Measurements from ENCODE around the gene DNAH8. TPM values are rescaled to one million over a fixed set of nuclear protein-coding genes. Genes with fewer than 3 reads are reported as not detected.

The DNAH8 gene
- total RNA-seq, 1 experiment from 2014 or later: not detected

DNA sequence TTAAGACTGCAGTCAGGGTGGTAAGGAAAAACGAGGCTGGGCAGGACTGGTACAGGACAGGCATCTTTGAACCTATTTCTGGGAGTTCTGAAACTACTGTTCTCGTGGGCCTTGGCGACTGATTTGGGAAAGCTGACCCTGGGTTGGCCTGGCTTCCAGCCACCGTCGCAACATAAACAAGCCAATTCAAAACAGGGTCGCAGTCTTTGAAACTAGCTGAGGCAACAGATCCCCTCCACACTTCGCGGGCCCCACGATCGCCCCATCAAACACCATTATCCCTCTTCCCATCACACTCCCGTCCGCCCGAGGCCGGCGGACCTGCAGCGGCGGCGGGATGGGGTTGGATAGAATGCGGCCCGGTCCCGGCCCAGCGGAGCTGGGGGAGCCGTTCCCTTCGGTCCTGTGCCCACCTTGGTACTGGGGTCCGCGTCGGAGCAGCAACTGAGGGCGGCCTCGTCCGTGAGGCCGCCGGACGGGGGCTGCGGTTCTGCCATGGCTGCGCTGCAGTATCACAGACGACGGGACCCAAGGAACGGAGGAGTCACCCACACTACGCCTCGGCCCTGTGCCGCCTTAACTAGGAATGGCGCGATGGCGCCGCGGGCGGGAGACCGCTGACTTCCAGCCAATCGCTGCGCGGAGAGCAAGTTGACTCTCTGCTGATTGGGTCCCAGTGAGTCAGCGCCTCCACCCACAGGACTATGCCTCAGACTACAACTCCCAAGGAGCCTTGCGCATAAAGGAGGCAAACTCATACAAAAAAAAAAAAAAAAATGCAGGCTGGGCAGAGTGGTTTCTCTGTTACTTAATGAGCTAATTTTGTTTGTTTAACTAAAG, 12.3 kb upstream of the DNAH8 start, which contains the start of gene GLO1:
GLO1 (minus strand) TSS at position 588 of the 840 bp plus-strand sequence; CDS start at position 497, 91 bp downstream.
- DNase-seq (ENCODE audit: low read depth): peak; percentile 100

DNA sequence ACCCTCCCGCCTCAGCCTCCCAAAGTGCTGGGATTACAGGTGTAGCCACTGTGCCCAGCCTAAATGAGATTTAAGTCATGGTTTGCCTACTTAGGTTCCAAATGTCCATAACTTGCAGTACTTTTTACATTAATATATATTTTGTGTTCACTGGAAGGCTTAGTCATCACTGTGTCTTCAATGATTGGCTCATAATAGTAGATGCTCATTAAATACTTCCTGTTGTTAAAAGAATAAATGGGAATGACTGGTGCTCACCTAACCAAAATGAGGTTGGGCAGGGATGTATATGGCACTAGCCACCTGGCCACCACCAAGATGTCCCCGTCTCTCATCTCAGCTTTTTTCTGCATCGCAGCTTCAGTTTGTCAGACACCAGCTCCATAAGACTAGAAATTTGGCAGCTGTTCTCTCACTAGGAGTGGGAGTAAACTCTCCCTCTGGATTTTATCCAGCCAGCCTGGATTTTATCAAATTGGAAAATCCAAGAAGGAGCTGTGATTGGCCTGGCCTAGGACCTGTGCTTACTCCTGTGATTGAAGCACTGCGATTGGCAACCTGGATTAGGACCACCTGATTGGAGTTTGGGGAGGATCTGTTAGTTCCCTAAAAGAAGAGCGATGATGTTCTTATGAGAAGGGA, 11.0 kb upstream of the DNAH8 start:
- no peak for DNase-seq (ENCODE audit: low read depth)

DNA sequence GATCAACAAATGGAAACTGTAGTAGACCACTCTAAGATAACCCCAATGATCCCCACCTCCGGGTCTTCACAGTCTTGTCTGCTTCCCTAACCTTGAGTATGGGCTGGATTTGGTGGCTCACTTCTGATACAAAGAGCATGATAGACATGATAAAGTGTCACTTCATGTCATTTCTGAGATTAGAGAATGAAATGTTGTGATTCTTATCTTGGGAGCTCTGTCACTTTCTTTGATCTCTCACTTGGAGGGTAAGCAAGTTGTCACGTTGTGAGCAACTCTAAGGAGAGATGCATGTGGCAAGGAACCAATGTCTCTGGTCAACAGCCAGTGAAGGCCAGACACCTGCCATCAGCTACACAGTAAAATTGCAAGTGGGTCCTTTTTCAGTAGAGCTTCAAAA, 9.2 kb upstream of the DNAH8 start:
- no peak for DNase-seq (ENCODE audit: low read depth)

DNA sequence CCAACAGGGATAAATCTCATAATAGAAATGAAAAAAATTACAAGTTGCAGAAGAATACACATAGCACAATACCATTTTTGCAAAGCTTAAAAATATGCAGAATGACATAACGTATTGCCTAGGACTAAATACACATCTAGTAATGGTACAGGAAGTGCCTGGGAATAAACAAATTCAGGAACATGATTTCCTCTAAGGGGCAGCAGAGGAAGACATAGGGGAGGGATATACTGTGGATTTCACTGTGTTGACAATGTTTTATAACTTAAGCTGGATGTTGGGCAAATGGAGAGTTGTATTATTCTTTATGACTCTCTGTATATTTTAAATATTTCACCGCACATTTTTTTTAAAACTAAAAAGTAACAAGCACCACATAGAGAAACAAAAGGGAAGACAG, 6.6 kb upstream of the DNAH8 start:
- DNase-seq (ENCODE audit: low read depth): no peak

DNA sequence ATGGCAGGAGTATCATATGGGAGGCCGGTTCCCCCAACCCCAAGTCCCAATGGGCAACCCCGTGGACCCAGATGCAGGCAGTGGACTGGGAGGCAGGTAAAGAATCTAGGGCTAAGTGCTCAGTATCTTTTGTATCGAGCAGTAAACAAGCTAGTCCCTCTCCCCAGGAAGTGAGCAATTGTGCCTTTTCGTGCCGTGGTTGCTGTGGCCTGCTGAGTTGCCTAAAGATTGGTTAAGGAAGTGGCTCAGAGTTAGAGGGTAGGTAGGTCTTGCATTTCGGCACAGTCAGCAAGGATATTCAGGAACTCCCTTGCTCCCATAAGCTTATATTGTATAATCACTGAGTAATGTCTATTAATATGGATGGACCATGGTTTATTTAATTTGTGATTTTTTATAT, 1.3 kb upstream of the DNAH8 start:
- peak; percentile 79 for DNase-seq (ENCODE audit: low read depth)

DNA sequence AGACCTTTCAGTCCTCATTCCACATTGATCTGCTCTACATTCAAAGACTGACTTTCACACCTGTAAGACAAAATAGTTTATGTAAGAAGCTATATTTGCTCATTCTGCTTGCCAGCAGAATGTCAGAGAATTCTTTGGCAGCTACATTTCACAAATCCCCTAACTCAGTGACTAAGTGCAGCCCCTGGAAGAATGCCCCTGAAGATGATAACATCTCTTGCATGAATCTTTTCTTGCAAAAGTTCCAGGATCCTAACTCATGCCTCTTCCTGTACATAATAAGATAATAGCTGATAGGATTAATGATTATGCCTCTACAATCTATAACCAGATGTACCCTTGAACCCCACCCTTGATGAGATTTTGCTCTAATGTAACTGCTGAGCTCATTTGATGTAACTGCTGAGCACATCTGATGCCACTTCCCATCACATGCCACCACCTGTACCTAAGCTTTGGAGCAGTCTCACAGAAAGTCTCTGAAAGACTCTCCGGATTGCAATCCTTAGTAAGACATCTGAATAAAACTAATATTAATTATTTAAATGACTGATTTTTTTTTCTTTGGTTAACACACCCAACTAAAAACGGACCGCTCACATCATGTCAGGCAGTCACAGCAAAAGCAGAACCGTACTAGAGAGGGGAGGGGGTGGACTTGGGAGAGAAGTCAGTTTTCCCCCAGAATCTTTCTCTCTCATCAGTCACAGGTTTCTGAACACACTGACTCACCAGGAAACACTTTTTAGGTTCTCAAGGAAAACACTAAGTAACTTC, 684 bp upstream of the DNAH8 start:
- no peak for DNase-seq (ENCODE audit: low read depth)

DNA sequence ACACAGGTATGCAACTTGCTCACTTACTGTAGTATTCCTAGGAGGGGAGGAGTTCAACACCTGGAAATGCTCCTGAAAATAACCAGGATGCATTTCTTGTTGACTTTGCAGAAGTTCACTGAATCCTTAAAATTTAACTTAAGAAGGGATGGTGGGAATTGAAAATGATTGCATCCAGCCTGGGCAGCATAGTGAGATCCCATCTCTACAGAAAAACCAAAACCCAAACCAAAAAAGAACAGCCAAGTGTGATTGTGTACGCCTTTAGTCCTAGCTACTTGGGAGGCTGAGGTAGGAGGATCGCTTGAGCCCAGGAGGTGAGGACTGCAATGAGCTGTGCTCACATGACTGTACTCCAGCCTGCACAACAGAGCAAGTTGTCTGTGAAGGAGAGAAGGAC, 1.7 kb downstream of the DNAH8 start:
- no peak for DNase-seq (ENCODE audit: low read depth)

DNA sequence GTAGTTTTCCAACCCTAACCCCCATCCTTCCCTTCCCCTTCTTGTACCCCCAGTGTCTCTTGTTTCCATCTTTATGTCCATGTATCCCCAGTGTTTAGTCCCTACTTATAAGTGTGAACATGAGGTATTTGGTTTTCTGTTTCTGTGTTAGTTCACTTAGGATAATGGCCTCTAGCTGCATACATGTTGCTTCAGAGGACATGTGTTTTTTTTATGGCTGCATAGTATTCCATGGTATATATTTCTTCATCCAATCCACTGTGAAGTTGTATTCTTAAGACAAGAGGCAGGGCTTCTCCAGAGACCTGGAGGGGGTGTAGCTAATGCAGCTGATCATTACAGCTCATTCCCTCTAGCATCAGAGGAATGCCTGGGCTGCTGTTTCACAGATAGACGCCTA, 4.2 kb downstream of the DNAH8 start:
- DNase-seq (ENCODE audit: low read depth): no peak

DNA sequence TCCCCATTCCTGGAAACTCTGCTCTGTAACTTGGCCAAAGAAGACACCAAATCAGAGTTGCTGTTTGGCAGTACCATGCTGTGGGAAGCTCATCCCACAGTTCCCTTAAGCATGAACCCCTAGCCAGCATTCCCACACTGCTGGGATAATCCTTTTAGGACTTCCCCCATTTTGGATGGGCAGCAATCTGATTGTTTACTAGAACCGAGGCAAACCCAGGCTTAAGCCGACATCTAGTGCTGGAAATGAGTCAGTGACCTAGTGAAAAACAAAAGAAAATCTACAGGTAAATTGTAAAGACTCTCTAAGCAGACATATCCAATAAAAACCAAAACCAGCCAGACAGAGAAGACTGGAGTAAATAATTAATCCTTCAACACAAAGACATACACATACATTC, 5.2 kb downstream of the DNAH8 start:
- peak; percentile 41 for DNase-seq (ENCODE audit: low read depth)

DNA sequence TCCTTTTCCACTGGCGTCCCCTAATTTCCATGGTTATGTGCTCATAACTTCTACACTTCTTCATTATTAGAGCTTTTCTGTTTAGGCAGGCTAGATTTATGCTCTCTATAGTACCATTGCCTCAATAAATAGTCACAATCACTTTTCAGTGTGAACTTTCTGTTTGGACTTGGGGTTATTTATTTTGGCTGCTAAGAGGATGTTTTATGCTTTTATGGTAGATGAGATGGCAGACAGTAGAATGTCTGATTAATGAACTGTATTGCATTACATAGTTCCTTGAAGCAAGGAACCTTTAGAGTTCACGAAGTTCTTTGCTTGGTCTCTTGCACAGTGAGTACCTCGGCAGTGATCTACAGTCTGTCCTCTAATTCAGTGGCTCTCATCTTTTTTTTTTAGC, 6.9 kb downstream of the DNAH8 start:
- no peak for DNase-seq (ENCODE audit: low read depth)

DNA sequence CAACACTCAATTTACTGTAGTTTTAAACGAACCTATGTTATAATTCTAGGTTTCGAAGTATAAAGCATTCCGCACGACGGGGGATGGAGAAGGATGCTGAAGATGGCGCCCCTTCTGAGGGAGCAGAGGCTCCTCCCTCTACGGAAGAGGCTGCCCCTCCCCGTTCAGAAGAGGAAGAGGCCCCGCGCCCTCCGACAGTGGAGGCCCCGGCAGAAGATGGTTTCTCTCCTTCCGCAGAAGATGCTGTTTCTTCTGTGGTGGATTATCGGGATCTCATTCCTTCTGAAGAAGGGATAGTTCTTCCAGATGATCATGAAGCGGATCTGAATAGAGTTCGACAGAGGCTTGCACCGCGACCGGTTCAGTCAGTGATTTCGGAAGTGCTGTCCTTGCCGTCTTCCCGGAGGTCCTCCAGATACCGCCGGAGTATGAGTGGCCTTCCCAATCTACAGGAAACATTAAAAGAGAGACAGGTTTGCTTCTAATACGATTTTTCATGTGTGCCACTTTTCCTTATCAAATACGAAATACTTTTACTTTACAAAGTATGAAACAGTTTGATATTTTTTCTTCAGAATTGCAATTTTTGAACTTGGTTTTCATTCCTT, 7.7 kb downstream of the DNAH8 start:
- no peak for DNase-seq (ENCODE audit: low read depth)

DNA sequence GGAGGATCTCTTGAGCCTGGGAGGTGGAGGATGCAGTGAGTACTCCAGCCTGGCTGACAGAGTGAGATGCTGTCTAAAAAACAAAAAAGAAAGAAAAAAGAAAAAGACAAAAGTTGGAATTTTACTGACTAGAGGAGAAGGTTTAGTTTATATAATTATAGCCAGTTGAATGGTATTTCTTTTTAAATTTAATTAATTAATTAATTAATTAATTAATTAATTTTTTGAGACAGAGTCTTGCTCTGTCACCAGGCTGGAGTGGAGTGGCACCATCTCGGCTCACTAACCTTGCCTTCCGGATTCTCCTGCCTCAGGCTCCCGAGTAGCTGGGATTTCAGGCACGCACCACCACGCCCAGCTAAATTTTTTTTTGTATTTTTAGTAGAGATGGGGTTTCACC, 8.7 kb downstream of the DNAH8 start:
- no peak for DNase-seq (ENCODE audit: low read depth)

DNA sequence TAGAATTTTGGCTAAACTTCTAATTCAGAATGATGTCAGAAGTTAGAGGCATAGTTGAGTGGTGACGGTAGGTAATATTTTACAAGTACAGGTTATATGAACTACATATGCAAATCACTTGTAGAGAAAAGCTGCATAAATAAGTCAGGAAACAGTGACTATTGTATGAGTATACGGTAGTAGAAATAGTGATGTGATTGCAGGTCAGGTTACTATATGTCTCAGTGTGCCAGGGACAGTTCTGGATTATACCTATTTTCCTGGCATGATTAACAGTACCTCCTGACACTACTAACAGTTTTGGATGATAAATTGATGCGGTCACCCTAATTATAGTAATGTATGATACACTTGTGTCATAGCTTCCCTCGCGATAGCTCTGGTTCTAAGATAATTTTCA, 9.2 kb downstream of the DNAH8 start:
- DNase-seq (ENCODE audit: low read depth): no peak

DNA sequence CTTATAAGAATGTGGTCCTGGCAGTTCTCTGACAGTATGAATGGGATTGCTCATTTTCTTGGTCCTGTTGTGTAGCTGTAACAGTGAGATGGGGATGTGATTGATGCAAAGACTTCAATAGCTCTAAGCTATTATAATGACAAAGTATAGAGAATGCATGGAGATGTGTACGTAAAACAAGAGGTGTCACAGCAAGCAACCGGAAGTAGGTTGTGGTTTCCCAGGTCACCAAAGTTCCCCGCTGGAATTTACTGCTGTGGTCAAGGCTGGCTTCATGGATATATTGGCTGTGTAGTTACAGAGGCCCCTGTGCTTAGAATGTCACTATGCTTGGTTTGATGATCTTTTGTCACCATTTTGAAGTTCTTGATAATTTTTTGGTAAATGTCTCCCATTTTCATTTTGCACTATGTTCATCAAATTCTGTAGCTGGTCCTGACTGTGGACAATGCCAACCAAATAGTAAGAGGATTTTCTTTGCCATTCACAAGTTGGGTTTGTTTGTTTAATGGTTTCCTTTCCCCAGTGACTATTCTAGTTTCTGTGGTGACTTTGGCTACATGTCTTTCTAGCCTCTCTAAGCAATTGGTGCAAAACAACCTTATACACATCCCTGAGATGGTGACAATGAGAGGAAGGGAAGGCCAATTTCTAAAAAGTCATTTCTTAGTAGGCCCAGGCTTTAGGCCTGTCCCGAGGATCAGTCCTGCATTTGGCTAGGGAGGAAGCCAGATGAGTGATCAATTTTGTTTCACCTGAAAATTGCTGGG, 10.5 kb downstream of the DNAH8 start:
- DNase-seq (ENCODE audit: low read depth): peak; percentile 76

DNA sequence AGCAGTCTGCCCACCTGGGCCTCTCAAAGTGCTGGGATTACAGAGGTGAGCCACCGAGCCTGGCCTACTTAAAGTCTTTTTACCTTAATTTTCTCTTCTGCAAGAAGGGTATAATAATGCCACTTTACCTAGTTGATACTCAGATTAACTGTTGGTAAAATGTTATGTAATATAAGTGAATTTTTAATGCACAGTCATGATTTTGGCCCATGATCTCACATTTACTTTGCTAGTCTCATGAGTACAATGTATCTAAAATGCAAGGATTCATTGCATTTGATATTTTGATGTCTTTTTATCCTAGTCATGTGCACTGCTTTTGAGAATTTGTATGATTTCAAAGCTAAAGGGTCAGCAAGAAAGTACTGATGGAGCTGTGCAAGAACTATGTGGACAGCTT, 13.1 kb downstream of the DNAH8 start:
- DNase-seq (ENCODE audit: low read depth): no peak

DNA sequence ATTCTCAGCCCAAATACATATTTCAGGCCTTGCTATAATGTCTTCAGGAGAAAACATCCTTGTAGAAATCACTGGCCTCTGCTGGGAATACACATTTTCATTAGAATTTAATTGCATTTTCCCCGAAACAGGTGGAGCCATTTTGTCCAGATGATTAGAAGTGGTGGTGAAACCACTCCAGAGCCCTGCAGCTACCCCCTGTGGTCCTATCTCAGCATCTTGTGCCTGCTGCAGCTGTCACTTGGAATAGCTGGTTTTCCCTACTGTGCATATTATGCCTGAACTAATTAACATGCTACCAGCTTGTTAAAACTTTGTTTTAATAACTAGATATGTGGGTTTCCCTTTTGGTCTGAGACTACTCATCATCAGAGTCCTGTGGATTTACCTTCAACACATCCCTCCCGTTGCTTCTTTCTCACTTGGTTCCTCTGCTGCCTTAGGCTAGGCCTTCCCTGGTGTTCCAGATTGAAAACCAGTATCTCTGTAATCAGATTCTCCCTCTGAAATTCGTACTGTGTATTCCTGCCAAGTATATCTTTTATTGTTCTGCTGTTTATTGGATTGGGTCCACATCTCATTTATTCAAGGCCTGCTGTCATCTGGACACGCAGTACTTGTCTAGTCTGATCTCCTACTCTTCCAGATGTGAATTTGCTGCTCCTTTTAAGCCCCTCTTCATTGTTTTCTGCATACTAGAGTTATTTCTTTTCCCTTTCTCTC, 15.2 kb downstream of the DNAH8 start:
- no peak for DNase-seq (ENCODE audit: low read depth)

DNA sequence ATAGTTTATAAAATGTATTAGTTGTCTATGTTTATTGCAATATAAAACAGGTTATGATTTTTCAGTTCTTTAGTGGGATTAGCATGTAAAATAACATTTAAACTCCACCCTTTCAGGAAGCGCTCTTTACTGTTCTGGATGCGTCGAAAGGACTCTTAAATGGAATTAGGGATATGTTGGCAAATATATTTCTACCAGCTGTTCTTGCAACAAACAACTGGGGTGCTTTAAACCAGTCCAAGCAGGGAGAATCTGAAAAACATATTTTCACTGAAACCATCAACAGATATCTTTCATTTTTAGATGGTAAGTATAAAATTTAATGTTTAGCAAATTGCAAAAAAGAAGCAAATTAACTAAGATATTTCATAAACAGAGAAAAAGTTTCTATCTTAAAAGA, 21.8 kb downstream of the DNAH8 start:
- no peak for DNase-seq (ENCODE audit: low read depth)

DNA sequence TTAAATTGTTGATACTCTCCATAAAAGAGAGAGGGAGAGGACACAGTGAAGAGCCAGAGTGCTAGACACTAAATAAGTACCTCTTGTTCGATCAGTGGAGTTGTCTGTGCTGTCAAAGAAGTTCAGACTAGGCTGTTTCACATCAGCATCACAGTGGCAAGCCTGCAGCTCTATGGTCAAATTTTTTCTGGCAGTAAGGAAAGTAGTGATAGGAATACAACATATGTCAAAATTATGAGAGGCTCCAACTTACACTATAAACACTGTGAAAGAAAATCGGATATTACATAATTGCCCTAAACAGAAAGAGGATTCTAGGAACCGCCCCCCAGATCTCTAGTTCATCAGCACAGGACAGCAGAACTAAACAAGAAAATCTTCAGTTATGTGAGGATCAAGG, 23.1 kb downstream of the DNAH8 start:
- DNase-seq (ENCODE audit: low read depth): no peak

DNA sequence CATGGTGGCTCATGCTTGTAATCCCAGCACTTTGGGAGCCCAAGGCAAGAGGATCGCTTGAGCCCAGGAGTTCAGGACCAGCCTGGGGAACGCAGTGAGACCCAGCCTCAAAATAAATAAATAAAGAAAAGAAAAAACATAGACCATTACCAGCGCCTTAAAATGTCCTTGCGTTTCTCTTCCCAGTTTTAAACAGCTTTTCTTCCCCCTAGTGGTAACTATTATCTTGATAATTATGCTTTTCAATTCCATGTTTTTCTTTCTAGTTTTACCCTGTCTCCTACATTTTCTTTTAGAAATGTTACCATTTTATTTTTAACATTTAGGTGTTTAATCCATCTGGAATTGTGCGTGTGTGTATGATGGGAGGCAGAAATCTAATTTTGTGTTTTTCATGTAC, 24.4 kb downstream of the DNAH8 start:
- no peak for DNase-seq (ENCODE audit: low read depth)

DNA sequence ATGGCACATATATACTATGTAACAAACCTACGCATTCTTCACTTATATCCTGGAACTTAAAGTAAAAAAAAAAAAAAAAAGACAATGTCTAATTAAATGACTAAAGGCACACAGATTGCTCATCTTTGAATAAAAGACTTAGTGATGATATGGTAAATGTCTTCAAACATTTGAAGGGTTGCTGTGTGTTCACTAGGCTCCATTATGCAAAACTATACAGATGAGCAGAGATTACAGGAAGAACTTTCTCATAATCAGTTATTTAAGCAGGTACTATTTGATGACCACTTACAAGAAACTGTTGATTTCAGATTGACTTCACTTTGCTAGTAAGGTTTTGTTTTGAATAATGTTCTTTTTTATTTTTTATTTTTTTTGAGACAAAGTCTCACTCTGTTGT, 34.4 kb downstream of the DNAH8 start:
- no peak for DNase-seq (ENCODE audit: low read depth)

Data from M059J (cell line).